ENCODE results near the gene GPA33.

Gene GPA33

DNA sequence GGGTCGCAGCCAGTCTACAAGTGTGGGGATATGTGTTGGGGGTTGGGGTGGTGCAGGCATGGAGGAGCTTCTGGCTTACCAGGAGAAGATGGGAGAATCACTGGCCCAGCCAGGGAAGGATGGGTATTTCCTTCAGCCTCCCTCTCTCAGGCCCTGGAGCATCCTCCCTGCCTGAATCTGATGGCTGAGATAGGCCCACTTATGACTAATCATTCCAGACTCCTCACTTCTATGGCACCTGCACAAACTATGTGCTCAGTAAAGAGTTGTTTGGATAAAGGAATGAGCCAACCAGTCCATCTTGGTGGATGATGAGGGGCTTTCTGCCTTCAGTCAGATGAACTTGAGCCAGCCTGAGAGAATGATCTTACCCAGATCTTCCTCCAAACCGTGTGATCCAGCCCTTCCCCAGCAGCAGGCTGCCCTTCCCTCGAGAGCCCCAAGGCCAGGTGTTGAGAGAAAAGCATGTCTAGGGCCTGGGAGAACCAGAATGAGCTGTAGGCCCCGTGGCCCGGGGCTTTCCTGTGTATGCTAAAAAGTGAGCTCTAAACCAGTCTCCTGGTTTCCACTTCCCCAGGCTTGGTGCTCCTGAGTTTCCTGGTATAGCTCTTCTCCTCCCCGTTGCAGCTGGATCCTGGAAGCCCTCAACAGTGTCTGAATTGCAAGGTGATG lies 1.3 kb downstream of the GPA33 start:
- H3K36me3 Mint-ChIP-seq (ENCODE audit: low read depth), result no peaks in the 10 kb centered on the region
- no peaks in the 10 kb centered on the region for H3K9me3 Mint-ChIP-seq
- H3K27ac Mint-ChIP-seq, result no peak overlapping the region

GRCh38 chr1:167086768-167087167 lies 3.4 kb downstream of the GPA33 start:
- Mint-ChIP-seq H3K27me3 (no peaks in the 10 kb centered on the region), H3K4me3 (no peak overlapping the region), H3K36me3 (ENCODE audit: low read depth) (no peaks in the 10 kb centered on the region), H3K4me1 (ENCODE audit: low read depth) (peaks cover 16% of the 10 kb centered on the region), H3K27ac (no peak overlapping the region), H3K9me3 (no peaks in the 10 kb centered on the region)
- intact Hi-C loops (cut with micrococcal nuclease), result no loop called here

More for the DNA sequence above, 1.3 kb downstream of the GPA33 start:
- intact Hi-C loops (cut with micrococcal nuclease), result no loop called here
- Mint-ChIP-seq H3K27me3 (no peaks in the 10 kb centered on the region), H3K4me1 (ENCODE audit: low read depth) (peaks cover 19% of the 10 kb centered on the region), H3K4me3 (no peak overlapping the region)

DNA sequence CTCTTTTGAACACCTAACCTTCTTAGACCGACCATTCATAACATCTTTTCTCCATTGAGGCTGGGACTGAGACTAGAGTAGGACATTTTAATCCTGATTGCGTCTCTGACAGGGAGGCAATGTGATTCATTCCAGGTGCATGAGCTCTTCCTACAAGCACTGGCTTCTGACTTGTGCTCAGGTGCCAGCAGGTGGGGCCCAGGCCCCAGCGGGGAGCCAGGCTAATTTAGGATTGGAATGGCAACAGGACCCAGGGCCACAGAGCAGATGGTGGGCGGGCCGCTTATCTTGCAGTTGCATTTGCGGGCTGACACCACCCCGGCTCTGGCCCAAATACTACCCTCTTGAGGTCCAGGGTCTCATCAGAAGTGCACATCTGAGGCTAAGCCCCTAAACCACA lies 4.1 kb downstream of the GPA33 start:
- no peak overlapping the region for H3K4me3 Mint-ChIP-seq
- no peaks in the 10 kb centered on the region for H3K9me3 Mint-ChIP-seq
- H3K27ac Mint-ChIP-seq, result no peak overlapping the region
- no peaks in the 10 kb centered on the region for H3K36me3 Mint-ChIP-seq (ENCODE audit: low read depth)
- intact Hi-C loops (cut with micrococcal nuclease), result no loop called here
- H3K27me3 Mint-ChIP-seq, result no peaks in the 10 kb centered on the region
- peaks cover 16% of the 10 kb centered on the region for H3K4me1 Mint-ChIP-seq (ENCODE audit: low read depth)

GRCh38 chr1:167084757-167085156 lies 5.4 kb downstream of the GPA33 start:
- intact Hi-C loops (cut with micrococcal nuclease), result no loop called here
- peaks cover 2% of the 10 kb centered on the region for H3K27me3 Mint-ChIP-seq
- no peak overlapping the region for H3K27ac Mint-ChIP-seq
- no peaks in the 10 kb centered on the region for H3K9me3 Mint-ChIP-seq
- H3K36me3 Mint-ChIP-seq (ENCODE audit: low read depth), result no peaks in the 10 kb centered on the region
- no peak overlapping the region for H3K4me3 Mint-ChIP-seq
- peaks cover 7% of the 10 kb centered on the region for H3K4me1 Mint-ChIP-seq (ENCODE audit: low read depth)

GRCh38 chr1:167083871-167084270 lies 6.3 kb downstream of the GPA33 start:
- peaks cover 2% of the 10 kb centered on the region for H3K27me3 Mint-ChIP-seq
- no peaks in the 10 kb centered on the region for H3K9me3 Mint-ChIP-seq
- H3K36me3 Mint-ChIP-seq (ENCODE audit: low read depth), result no peaks in the 10 kb centered on the region
- H3K4me3 Mint-ChIP-seq, result no peak overlapping the region
- no peaks in the 10 kb centered on the region for H3K4me1 Mint-ChIP-seq (ENCODE audit: low read depth)
- intact Hi-C loops (cut with micrococcal nuclease), result no loop called here
- H3K27ac Mint-ChIP-seq, result no peak overlapping the region

DNA sequence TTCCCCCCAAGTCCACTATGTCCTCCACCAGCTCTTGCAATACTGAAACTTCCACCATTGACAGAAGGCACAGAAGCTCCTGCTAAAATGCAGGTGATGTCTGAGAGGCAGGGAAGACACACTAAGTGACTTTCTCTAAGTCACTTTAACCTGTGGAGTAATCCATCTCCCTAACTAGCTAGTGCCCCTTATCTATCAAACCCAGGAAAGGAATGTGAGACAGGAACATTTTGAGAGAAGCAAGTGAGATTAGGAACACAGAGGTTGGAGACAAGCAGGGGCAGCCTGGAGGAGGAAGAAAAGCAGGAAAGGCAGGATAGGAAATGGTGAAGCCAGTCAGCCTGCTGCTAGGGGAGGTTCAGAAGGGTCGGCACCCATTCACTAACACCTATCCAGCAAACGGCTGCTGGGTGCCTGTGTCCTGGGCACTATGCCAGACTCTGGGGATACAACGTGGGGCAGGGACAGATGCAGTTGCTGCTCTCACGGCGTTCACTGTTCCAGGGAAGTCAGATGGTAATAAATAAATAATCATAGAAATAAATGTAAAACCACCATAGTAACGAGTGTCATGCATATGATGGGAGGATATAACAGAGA lies 7.0 kb downstream of the GPA33 start:
- no peak overlapping the region for H3K27ac Mint-ChIP-seq
- H3K4me1 Mint-ChIP-seq (ENCODE audit: low read depth), result no peaks in the 10 kb centered on the region
- H3K4me3 Mint-ChIP-seq, result no peak overlapping the region
- intact Hi-C loops (cut with micrococcal nuclease), result no loop called here
- H3K27me3 Mint-ChIP-seq, result peaks cover 2% of the 10 kb centered on the region
- no peaks in the 10 kb centered on the region for H3K36me3 Mint-ChIP-seq (ENCODE audit: low read depth)
- H3K9me3 Mint-ChIP-seq, result no peaks in the 10 kb centered on the region

DNA sequence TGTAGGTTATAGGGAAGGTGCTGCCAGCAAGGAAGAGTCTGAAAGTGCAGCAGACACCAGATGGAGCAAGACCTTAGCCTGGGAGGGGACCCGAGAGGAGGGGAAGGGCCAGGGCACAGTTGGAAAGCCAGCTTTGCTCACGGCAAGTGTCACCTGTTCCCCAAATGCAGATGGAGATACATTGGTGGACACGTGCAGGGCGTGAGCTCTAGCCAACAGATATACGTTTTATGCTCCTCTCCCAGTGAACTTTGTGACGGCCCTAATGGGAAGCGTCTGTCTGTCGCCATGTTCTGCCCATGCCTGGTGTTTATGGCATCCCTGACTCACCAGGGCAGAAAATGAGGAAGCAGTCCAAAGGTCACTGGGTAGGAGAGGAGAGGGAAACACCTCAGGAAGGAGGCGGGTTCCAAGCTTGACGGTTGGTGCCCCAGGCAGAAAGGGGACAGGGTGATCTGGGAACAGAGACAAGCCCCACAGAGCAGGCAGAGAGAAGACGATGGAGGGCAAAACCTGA lies 7.6 kb downstream of the GPA33 start:
- Mint-ChIP-seq H3K9me3 (no peaks in the 10 kb centered on the region), H3K27me3 (peaks cover 2% of the 10 kb centered on the region), H3K4me3 (no peak overlapping the region), H3K36me3 (ENCODE audit: low read depth) (no peaks in the 10 kb centered on the region), H3K27ac (peak overlapping the region; percentile 40), H3K4me1 (ENCODE audit: low read depth) (no peaks in the 10 kb centered on the region)
- intact Hi-C loops (cut with micrococcal nuclease), result no loop called here

DNA sequence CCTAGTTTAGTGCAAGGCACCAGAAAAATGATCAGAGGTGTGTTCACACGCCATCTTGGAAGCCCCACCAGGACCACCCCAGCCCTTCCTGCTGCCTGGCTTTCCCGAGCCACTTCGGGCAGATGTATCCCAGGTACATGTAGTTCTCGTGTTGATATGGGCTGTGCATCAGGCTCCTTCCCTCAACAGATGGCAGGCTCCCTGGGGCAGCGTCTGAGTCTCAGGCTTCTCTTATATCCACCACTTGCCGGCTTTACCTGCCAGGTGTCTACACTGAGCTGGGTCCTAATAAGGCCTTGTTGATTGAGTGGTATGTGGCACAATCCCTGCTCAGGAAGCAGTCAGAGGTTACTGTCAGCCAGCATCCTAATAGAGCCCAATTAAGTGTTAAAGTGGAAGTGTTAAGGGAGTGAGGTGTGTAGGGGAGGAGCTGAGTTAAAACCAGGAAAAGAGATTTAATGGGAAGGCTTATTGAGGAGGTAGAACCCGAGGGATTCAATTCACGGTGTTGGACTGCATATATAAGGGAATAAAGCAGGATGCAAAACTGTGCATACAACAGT lies 8.5 kb downstream of the GPA33 start:
- intact Hi-C loops (cut with micrococcal nuclease), result no loop called here
- Mint-ChIP-seq H3K4me3 (no peak overlapping the region), H3K4me1 (ENCODE audit: low read depth) (no peaks in the 10 kb centered on the region), H3K27me3 (peaks cover 2% of the 10 kb centered on the region), H3K36me3 (ENCODE audit: low read depth) (no peaks in the 10 kb centered on the region), H3K27ac (peak overlapping the region; percentile 40), H3K9me3 (no peaks in the 10 kb centered on the region)

- intact Hi-C loops (cut with micrococcal nuclease), result no loop called here
Observed at GRCh38 chr1:167077868-167078210, 12.3 kb downstream of the GPA33 start.

GRCh38 chr1:167077128-167077867 lies 12.9 kb downstream of the GPA33 start:
- Mint-ChIP-seq H3K27ac (no peak overlapping the region), H3K4me3 (no peak overlapping the region), H3K9me3 (no peaks in the 10 kb centered on the region), H3K27me3 (peaks cover 4% of the 10 kb centered on the region), H3K4me1 (ENCODE audit: low read depth) (no peaks in the 10 kb centered on the region), H3K36me3 (ENCODE audit: low read depth) (no peaks in the 10 kb centered on the region)
- intact Hi-C loops (cut with micrococcal nuclease), result no loop called here

More at GRCh38 chr1:167077868-167078210, 12.3 kb downstream of the GPA33 start:
- Mint-ChIP-seq H3K27ac (no peak overlapping the region), H3K36me3 (ENCODE audit: low read depth) (no peaks in the 10 kb centered on the region), H3K4me1 (ENCODE audit: low read depth) (no peaks in the 10 kb centered on the region), H3K4me3 (no peak overlapping the region), H3K9me3 (no peaks in the 10 kb centered on the region), H3K27me3 (peaks cover 4% of the 10 kb centered on the region)

DNA sequence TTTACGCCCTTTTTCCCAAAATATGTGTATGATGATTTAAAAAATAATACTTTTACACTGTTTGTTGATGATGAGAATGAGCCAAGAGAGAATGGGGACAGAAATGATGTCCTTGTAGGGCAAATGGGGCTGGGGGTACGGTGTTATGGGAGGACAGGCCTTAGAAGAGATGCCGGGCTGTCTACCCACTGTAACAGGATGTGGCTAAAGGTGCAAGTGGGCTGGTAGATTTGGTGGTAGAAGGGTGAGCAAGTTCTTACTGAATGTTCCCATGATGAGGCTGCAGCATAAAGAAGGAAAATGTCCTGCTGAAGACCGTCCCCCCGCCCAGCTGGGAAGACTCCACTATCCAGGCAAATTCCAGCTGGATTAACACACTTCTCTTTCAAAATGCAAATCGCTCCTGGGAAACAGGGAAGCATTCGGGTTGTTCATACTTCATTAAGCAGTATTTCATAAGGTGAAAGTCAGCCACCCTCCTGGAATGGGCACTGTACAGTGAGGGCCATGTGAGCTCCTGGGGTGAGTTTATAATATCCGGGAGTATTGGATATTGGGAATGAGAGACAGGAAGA lies 14.0 kb downstream of the GPA33 start:
- intact Hi-C loops (cut with micrococcal nuclease), result no loop called here
- H3K9me3 Mint-ChIP-seq, result no peaks in the 10 kb centered on the region
- peaks cover under 1% of the 10 kb centered on the region for H3K4me1 Mint-ChIP-seq (ENCODE audit: low read depth)
- no peak overlapping the region for H3K27ac Mint-ChIP-seq
- peaks cover 4% of the 10 kb centered on the region for H3K27me3 Mint-ChIP-seq
- H3K4me3 Mint-ChIP-seq, result no peak overlapping the region
- no peaks in the 10 kb centered on the region for H3K36me3 Mint-ChIP-seq (ENCODE audit: low read depth)

DNA sequence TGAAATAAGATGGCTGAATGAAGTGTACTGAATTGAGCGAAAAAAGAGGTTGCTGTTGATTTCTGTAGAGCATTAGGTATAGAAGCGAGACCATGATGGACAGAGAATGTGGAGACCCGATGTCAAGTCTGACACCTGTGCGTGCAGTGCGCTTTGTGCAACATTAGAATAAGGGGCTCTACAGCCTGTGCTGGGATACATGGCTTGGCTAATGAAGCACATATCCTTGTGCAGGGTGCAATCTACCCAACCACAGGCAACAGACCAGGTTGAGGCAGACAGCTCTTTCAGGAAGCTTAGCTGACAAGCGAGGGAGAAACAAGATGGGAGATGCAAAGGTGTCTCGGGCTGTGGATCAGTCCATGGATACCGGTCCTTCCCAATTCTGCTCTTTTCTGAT lies 18.9 kb downstream of the GPA33 start:
- H3K4me1 Mint-ChIP-seq (ENCODE audit: low read depth), result peaks cover 5% of the 10 kb centered on the region
- no peak overlapping the region for H3K4me3 Mint-ChIP-seq
- intact Hi-C loops (cut with micrococcal nuclease), result no loop called here
- no peak overlapping the region for H3K27ac Mint-ChIP-seq
- peaks cover 2% of the 10 kb centered on the region for H3K27me3 Mint-ChIP-seq
- no peaks in the 10 kb centered on the region for H3K36me3 Mint-ChIP-seq (ENCODE audit: low read depth)
- H3K9me3 Mint-ChIP-seq, result no peaks in the 10 kb centered on the region

GRCh38 chr1:167068761-167069160 lies 21.4 kb downstream of the GPA33 start:
- no peaks in the 10 kb centered on the region for H3K27me3 Mint-ChIP-seq
- peaks cover 5% of the 10 kb centered on the region for H3K4me1 Mint-ChIP-seq (ENCODE audit: low read depth)
- no peak overlapping the region for H3K4me3 Mint-ChIP-seq
- no peaks in the 10 kb centered on the region for H3K9me3 Mint-ChIP-seq
- no peaks in the 10 kb centered on the region for H3K36me3 Mint-ChIP-seq (ENCODE audit: low read depth)
- H3K27ac Mint-ChIP-seq, result no peak overlapping the region
- intact Hi-C loops (cut with micrococcal nuclease), result loop anchor here (5.0 kb wide), 4 partner anchors 139 to 464 kb away; partner anchors contain the start of gene POU2F1

GRCh38 chr1:167067904-167068303 lies 22.3 kb downstream of the GPA33 start:
- H3K36me3 Mint-ChIP-seq (ENCODE audit: low read depth), result no peaks in the 10 kb centered on the region
- no peaks in the 10 kb centered on the region for H3K9me3 Mint-ChIP-seq
- intact Hi-C loops (cut with micrococcal nuclease), result loop anchor here (2.0 to 5.0 kb wide), 5 partner anchors 139 to 464 kb away; partner anchors contain the start of gene POU2F1
- no peaks in the 10 kb centered on the region for H3K27me3 Mint-ChIP-seq
- no peak overlapping the region for H3K27ac Mint-ChIP-seq
- H3K4me1 Mint-ChIP-seq (ENCODE audit: low read depth), result peaks cover 5% of the 10 kb centered on the region
- H3K4me3 Mint-ChIP-seq, result no peak overlapping the region
